ENCODE measurements around the gene KCNS1. TPM values are rescaled to one million over a fixed set of nuclear protein-coding genes. Genes with fewer than 3 reads are reported as not detected.

The KCNS1 gene
- total RNA-seq, 6 donors from 2014 or later = 0.69 to 4.7 (median 2.6) TPM

DNA sequence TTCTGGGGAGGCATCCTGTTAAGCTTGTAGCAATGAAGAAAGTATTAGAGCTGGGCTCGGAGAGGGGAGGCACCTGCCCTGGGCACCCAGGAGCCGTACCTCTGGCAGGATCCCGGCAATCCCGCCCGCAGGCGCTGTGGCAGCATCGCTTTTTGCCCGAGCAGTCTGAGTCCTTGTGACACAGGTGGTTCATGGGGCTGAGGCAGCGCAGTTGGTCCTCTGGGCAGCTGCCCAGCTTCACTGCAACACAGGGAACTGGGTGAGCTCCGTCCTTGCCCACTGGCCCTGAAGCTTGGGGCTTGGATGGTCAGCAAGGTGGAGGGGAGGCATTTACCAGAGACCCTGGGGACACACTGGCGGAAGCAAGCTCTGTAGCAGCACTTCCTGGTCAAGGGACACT is 9.4 kb upstream of the KCNS1 start:
- Histone ChIP-seq H3K36me3 (no peaks in the 10 kb centered on the region), H3K27ac (no peak overlapping the region)
- 80 to 94% methylated on average over 1 to 11 of the region's 11 CpGs for WGBS, 2 donors

DNA sequence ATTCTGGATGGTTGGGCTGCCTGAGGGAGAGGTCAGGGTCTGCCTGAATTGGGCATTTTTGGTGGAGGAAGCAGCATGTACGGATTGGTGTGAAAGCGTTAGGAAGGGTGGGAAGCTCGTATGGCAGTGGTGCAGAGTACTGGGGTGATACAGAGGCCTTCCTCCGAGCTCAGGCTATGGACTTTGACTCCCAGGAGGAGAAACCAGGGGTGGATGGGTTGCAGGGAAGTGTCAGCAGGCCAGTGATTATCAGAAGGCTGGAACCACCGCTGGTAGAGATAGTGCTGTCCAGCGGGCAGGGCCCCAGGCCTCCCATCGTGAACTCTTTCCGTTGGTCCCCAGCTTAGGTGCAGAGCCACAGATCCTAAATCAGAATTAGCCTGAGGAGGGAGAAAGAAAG is 8.7 kb upstream of the KCNS1 start:
- Histone ChIP-seq H3K27ac (no peak overlapping the region), H3K27me3 (peaks cover 0 to 3% (median 0%) of the 10 kb centered on the region in 4 donors), H3K4me3 (no peak overlapping the region), H3K4me1 (peaks cover 0 to 6% (median 0%) of the 10 kb centered on the region in 4 donors), H3K9me3 (no peaks in the 10 kb centered on the region), H3K36me3 (no peaks in the 10 kb centered on the region)
- TF ChIP-seq CTCF (IDR thresholded peaks at IDR 0.05) (no peak), POLR2AphosphoS5 (IDR thresholded peaks at IDR 0.05) (no peak), POLR2A (IDR thresholded peaks at IDR 0.05) (no peak), EP300 (IDR thresholded peaks at IDR 0.05) (no peak)
- 82 to 84% methylated on average over 8 of the region's 8 CpGs for WGBS, 2 donors
- no peak for DNase-seq
- no peak for ATAC-seq (ENCODE audit: low FRiP score in 2 of 2)

More for the DNA sequence above, 9.4 kb upstream of the KCNS1 start:
- H3K4me3 ChIP-seq = no peak overlapping the region
- H3K9me3 ChIP-seq = no peaks in the 10 kb centered on the region
- ATAC-seq (ENCODE audit: low FRiP score in 2 of 2) (no peak), DNase-seq (peak in 1 of 2 donors; percentile 65)
- H3K27me3 ChIP-seq = peaks cover 0 to 3% (median 0%) of the 10 kb centered on the region in 4 donors
- peaks cover 0 to 6% (median 0%) of the 10 kb centered on the region in 4 donors for H3K4me1 ChIP-seq
- no peak for TF ChIP-seq EP300 (IDR thresholded peaks at IDR 0.05)
- TF ChIP-seq CTCF (IDR thresholded peaks at IDR 0.05) = no peak
- TF ChIP-seq POLR2AphosphoS5 (IDR thresholded peaks at IDR 0.05) = no peak
- no peak for TF ChIP-seq POLR2A (IDR thresholded peaks at IDR 0.05)

- Histone ChIP-seq H3K27me3 (peaks cover 0 to 5% (median 0%) of the 10 kb centered on the region in 4 donors), H3K9me3 (no peaks in the 10 kb centered on the region), H3K4me3 (no peak overlapping the region), H3K36me3 (no peaks in the 10 kb centered on the region), H3K27ac (no peak overlapping the region), H3K4me1 (peaks cover 4 to 7% (median 6%) of the 10 kb centered on the region in 4 donors)
- 93 to 97% methylated on average over 2 of the region's 2 CpGs for WGBS, 2 donors
- TF ChIP-seq CTCF (IDR thresholded peaks at IDR 0.05) (no peak), POLR2AphosphoS5 (IDR thresholded peaks at IDR 0.05) (no peak)
- DNase-seq (no peak), ATAC-seq (ENCODE audit: low FRiP score in 2 of 2) (no peak)
Measured at GRCh38 chr20:45105317-45105716, 4.4 kb upstream of the KCNS1 start.

DNA sequence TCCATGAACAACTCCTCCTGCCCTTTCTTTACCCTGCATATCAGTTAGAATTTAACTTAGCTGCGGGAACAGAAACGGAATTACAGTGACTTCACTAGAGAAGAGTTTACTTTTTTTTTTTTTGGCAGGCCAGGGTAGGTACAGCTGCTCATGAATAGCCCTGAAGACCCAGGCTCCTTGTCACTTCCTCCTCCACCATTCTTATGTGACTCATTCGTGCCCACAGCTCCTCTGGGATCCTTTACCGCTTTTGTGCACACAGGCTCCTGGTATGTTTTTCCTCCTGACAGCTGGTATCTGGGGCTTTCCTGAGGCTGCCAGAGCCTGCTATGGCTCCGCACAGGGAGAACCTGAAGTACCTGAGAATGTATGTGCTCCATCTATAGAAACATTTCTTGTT is 3.9 kb upstream of the KCNS1 start:
- WGBS, 2 donors = 75 to 80% methylated on average over 5 of the region's 5 CpGs
- Histone ChIP-seq H3K4me1 (peaks cover 4 to 7% (median 6%) of the 10 kb centered on the region in 4 donors), H3K27ac (no peak overlapping the region), H3K36me3 (no peaks in the 10 kb centered on the region), H3K27me3 (peaks cover 0 to 5% (median 0%) of the 10 kb centered on the region in 4 donors), H3K4me3 (no peak overlapping the region), H3K9me3 (no peaks in the 10 kb centered on the region)
- TF ChIP-seq CTCF (IDR thresholded peaks at IDR 0.05) = no peak
- TF ChIP-seq EP300 (IDR thresholded peaks at IDR 0.05) = no peak
- no peak for TF ChIP-seq POLR2AphosphoS5 (IDR thresholded peaks at IDR 0.05)
- peak in 1 of 2 donors; percentile 38 for DNase-seq
- ATAC-seq (ENCODE audit: low FRiP score in 2 of 2) = no peak

DNA sequence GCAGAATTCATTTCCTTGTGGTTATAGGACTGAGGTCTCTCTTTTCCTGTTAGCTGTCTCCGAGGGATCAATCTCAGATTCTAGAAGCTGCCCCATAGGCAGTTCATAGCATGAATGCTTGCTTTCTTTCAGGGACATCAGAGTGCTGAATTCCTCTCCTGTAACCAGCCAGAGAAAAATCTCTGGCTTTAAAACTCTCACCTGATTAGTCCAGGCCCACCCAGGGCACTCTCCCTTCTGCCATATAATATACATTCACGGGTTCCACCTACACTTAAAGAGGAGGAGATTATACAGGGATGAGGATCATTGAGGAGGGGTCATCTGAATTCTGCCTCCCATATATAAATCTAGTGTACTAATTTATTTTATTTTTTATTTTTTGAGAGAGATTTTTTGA is 2.1 kb upstream of the KCNS1 start:
- Histone ChIP-seq H3K27ac (no peak overlapping the region), H3K36me3 (no peaks in the 10 kb centered on the region), H3K4me1 (peaks cover 7 to 14% (median 9%) of the 10 kb centered on the region in 4 donors), H3K4me3 (no peak overlapping the region), H3K27me3 (peaks cover 0 to 9% (median 6%) of the 10 kb centered on the region in 4 donors), H3K9me3 (no peaks in the 10 kb centered on the region)
- WGBS, 2 donors = 56 to 76% methylated on average over 2 of the region's 2 CpGs
- no peak for TF ChIP-seq CTCF (IDR thresholded peaks at IDR 0.05)
- no peak for TF ChIP-seq POLR2AphosphoS5 (IDR thresholded peaks at IDR 0.05)
- DNase-seq (no peak), ATAC-seq (ENCODE audit: low FRiP score in 2 of 2) (no peak)
